ENCODE results near the gene C17orf113.

GRCh38 chr17:42002175-42002791, 48.1 kb downstream of the C17orf113 start:
- TF ChIP-seq POLR2AphosphoS5 (IDR thresholded peaks at IDR 0.05; ENCODE audit: low read depth, low read length) (no peak), POLR2A (IDR thresholded peaks at IDR 0.05; ENCODE audit: low read depth, low read length) (no peak), POU2F2 (IDR thresholded peaks at IDR 0.05; ENCODE audit: low read depth, low read length) (no peak), PAX5 (IDR thresholded peaks at IDR 0.05; ENCODE audit: insufficient read depth, low read length, severe bottlenecking) (no peak)
